Putamen (tissue), 1 donor: ENCODE results near the gene ISG20L2.
A peak's percentile ranks its signal among the peaks of the same experiment; 100 is the strongest.

Experiments used
- DNase-seq: peaks from one replicate; pipeline ENCODE4 v3.0.0-alpha.2; 2016; ENCODE audit warnings: low spot score

Gene ISG20L2

DNA sequence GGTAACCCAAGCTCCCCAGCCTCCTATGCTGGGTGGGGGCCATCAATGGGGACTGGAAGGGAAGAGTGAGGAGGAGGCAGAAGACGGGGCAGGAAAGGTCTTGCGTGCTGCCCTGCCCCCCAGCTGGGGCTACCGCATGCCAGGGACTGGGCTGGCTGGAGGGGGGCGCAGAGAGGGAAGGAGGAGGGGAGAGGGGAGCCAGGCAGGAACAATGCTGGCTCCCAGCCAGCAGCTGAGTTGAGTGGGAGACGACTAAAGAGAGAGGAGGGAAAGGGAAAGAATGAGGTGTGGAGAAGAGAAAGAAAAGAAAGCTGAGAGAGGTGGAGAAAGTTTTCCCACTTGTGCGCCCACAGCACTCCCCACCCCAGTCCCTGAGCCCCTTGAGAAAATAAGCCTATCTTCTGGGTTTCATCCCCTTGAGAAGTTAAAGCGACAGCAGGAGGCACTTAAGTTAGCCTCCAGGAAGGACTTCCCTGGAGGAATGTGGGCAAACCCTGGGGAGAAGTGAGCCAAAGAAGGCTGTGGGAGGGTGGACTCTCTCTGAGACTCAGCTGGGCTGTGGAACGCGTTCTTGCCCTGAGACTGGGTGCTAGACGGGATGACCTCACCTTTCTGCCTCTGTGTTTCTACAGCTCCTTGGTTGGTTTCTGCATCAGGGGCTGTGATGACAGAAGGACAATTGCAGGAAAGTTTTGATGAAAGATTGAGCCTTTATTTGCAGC, 38.5 kb downstream of the ISG20L2 start:
- no peak for DNase-seq

GRCh38 chr1:156689035-156689952, 39.3 kb downstream of the ISG20L2 start:
- DNase-seq, result peak; percentile 59

DNA sequence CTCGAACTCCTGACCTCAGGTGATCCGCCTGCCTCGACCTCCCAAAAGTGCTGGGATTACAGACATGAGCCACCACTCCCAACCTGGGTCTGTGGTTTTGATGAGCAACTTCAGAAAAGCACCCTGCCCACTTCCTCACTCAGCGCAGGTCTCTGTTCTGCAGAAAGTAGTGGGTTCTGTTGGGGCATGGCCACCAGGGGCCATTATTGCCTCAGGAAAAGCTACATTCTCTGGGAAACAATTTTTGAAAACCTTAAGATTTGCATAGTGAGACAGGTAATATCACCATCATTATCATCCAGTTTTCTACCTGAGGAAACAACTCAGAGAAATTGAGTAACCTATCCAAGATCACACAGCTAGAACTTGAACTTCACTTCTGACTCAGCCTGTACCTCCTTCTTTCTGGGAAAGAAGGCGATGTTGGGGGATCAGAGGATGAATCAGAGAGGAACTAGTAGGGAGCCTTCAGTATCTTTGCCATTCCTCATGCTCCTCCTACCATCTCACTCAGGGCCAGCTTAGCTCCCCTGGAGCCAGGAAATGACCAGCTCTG, 44.3 kb downstream of the ISG20L2 start:
- DNase-seq, result no peak

GRCh38 chr1:156682166-156682890, 46.2 kb downstream of the ISG20L2 start:
- no peak for DNase-seq

DNA sequence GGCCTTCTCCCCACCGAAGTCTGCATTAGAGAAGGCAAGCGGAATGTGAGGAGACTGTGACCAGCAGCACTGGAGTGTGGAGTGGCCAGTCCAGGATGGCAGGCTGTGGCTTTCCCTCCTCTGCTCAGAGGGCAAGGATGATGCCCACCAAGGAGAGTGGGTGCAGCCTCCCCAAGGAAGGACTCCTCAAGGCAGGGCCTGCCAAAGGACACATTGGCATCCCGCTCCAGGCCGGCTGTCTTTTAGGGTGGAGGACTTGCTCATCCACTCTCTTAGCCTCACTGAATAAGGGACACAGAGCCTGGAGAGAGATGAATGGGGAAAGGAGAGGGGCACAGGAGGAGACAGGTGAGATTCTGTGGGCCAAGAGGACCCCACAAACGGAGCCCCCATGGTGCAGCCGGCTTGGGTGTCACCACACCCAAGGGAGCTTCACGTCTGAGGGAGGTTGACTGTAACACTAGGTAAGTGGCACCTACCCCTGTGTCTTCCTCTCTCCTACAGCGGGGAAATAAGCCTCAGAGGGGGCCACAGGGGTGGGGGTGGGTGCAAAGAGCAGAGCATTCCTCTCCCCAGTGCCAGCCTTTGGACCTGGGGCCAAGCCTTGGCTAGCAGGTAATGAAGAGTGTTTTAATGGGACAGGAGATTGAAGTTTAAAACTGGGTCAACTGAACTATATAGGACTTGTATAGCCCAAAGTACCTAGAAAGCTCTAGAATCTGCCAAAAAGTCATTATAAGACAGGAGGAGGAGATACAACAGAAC, 47.2 kb downstream of the ISG20L2 start:
- DNase-seq, result no peak

- no peak for DNase-seq
Observed at GRCh38 chr1:156680056-156680455, 48.5 kb downstream of the ISG20L2 start.

GRCh38 chr1:156677616-156678596, 50.7 kb downstream of the ISG20L2 start:
- peak; percentile 81 for DNase-seq

DNA sequence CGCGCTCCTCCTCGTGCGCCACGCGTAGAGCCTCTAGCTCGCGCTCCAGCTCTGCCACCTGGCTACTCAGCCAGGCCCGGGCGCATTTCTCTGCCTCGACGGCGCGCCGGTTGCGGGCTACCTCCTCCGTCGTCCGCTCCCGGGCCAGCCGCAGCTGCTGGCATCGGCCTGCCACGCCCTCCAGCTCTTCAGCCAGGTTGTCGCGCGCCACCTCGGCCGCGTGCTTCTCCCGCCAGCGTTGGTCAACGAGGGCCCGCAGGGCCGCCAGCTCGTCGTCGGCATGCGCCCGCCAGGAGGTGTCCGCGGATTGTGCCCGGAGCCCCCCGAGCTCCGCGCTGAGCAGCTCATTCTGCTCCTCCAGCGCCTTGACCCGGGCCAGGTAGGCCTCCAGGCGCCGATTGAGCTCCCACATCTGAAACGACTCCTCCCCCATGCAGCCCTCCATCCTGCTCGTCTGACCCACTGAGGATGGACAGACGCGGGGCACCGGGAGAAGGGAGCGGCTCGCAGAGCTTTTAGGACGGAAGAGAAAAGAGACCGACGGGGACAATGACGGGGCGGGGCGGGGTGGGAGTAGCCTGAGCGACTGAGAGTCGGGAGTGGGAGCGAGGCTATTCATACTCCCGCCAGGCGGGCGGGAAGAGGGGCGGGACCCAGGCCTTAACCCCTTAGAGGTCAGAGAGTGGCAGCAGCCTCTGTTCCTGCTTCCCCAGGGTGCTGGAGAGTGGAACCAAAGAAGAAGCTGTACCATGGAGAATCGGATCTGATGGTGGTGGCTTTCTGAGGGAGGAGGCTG, 51.5 kb downstream of the ISG20L2 start, which contains the start of gene NES:
TSS of gene NES (minus strand) at position 588 of the 796 bp plus-strand sequence. CDS start at position 445, 143 bp downstream.
- DNase-seq, result peak; percentile 68

DNA sequence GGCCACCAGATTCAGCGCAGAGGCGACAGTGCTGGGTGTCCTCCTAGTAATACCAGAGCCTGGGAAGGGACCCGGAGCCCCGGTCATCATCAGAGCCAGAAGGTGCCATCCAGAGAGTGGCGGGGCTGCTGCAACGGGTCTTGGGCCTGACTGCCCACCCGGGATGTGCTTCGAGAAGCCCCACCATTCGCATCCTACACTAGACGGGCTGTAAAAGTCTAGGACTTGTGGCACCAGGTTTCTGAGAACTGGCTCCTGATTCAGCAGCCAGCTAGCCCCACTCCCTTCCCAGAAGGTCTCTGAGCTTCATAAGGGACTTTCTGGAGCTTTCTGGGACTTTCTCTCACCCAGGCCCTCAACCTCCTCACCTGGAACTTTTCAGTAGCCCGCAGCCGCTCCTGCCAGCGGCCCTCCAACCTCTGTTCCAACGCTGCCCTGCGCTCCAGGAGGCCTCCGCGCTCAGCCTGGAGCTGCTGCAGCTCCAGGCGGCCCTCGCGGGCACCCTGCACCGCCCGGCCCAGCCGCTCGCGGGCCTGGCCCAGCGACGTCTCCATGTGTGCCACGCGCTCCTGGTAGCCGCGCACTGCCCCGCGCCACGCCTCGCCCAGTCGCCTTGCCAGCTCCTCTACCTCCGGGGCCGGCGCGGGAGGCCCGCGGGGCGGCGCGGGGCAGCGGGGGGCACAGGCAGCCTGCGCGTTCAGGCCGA, 52.3 kb downstream of the ISG20L2 start:
- no peak for DNase-seq

DNA sequence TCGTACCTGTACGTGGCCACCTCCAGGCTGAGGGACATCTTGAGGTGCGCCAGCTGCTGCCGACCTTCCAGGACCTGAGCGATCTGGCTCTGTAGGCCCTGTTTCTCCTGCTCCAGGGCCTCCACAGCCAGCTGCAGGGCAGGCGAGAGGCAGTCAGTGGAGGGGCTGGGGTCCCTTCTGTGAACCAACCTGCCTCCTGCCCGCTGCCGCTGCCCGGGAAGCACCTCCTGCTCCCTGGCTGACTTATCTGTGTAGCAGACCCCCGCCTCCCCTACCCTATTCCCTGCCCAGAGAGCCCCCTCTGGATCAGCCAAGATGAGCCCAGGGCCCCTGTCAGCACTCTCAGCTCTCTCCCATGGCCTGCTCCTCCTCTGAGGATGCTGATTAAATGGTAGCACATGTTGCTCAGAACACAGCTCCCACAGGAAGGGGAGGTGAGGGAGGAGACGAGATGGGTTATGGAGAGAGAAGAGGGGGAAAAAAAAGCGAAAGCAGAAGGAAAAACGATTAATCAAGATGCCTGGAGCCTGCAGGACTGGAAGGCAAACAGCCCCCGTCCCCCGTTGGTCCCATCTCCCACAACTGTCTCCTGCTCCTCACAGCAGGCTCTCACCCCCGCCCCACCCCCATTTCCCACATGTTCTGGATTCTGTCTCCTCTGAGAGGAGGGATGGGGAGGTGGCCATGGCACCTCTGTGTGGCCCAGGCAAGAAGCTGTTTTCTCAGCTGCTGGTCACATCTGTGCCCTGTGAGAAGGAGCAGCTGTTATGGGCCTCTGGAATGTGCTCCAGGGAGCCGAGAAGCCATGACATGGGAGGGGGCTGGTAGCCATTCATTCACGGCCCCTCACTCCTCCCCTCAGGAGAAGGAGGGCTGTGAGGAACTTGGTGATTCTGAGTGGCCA, 53.1 kb downstream of the ISG20L2 start:
- DNase-seq, result no peak

- peak; percentile 73 for DNase-seq
Observed at GRCh38 chr1:156673387-156674121, 55.0 kb downstream of the ISG20L2 start.
